Measurements from ENCODE around the gene TMEM184B.

Gene TMEM184B

DNA sequence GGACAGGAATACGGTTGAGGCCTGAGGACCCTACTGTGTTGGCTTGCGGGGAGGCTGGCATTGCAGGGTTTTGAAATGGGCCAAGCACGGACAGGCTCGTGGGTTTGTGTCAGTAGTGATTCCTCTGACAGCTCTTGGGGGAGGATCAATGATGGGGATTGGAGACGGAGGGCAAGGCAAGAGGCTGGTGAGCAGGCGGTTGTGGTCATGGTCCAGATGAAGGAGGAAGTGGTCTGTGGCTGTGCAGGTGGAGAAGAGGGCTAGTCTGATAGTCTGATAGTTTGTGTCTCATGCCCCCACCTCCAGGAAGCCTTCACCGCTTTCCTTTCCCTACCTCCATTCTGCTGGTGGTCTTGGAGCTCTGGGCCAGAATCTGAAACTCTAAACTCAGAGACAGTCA lies 68.0 kb downstream of the TMEM184B start:
- DNase-seq: no peak
- TF ChIP-seq, protein P1, sequence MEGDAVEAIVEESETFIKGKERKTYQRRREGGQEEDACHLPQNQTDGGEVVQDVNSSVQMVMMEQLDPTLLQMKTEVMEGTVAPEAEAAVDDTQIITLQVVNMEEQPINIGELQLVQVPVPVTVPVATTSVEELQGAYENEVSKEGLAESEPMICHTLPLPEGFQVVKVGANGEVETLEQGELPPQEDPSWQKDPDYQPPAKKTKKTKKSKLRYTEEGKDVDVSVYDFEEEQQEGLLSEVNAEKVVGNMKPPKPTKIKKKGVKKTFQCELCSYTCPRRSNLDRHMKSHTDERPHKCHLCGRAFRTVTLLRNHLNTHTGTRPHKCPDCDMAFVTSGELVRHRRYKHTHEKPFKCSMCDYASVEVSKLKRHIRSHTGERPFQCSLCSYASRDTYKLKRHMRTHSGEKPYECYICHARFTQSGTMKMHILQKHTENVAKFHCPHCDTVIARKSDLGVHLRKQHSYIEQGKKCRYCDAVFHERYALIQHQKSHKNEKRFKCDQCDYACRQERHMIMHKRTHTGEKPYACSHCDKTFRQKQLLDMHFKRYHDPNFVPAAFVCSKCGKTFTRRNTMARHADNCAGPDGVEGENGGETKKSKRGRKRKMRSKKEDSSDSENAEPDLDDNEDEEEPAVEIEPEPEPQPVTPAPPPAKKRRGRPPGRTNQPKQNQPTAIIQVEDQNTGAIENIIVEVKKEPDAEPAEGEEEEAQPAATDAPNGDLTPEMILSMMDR (IDR thresholded peaks at IDR 0.05; ENCODE audit: low read depth, low read length): no peak
- H3K9me3 ChIP-seq (ENCODE audit: severe bottlenecking): no peaks in the 10 kb centered on the region
- no peak overlapping the region for H3K4me3 ChIP-seq (ENCODE audit: low read depth, low read length)
- H3K36me3 ChIP-seq: no peaks in the 10 kb centered on the region
- no peaks in the 10 kb centered on the region for H3K27me3 ChIP-seq (ENCODE audit: insufficient read depth, low read depth, severe bottlenecking)
- no peak overlapping the region for H3K27ac ChIP-seq

DNA sequence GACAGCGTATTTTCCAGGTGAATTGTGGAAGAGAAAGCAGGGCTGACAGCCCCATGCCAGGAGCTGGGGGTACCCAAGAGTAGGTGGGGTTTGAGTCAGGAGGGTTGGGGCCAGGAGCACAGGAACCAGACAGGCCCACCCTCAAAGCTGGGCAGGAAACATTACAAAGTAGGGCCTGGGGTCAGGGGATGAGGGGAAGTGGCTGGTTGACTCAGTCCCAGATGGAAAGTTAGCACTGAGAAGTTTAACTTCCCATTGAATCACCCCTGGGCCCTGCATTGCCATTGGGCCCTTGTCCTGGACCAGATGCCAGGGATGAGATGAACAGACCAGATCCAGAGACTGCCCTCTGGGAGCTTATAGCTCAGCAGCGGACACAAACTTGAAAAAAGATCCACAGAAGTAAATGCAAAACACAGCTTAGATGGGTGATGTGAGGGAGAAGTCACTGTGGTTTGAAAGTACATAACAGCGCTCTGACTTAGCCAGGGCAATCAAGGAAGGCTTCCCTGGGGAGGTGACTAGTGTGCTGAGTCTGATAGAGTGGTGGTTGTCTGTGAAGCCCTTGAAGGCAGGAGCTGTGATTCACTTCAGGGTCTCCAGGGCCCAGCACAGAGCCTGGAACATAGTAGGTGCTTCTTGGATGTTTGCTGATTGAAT lies 68.8 kb downstream of the TMEM184B start:
- Histone ChIP-seq H3K27me3 (ENCODE audit: insufficient read depth, low read depth, severe bottlenecking) (no peaks in the 10 kb centered on the region), H3K36me3 (no peaks in the 10 kb centered on the region), H3K4me3 (ENCODE audit: low read depth, low read length) (no peak overlapping the region), H3K27ac (no peak overlapping the region), H3K9me3 (ENCODE audit: severe bottlenecking) (no peaks in the 10 kb centered on the region)
- TF ChIP-seq, protein P1 (IDR thresholded peaks at IDR 0.05; ENCODE audit: low read depth, low read length): no peak
- no peak for DNase-seq

DNA sequence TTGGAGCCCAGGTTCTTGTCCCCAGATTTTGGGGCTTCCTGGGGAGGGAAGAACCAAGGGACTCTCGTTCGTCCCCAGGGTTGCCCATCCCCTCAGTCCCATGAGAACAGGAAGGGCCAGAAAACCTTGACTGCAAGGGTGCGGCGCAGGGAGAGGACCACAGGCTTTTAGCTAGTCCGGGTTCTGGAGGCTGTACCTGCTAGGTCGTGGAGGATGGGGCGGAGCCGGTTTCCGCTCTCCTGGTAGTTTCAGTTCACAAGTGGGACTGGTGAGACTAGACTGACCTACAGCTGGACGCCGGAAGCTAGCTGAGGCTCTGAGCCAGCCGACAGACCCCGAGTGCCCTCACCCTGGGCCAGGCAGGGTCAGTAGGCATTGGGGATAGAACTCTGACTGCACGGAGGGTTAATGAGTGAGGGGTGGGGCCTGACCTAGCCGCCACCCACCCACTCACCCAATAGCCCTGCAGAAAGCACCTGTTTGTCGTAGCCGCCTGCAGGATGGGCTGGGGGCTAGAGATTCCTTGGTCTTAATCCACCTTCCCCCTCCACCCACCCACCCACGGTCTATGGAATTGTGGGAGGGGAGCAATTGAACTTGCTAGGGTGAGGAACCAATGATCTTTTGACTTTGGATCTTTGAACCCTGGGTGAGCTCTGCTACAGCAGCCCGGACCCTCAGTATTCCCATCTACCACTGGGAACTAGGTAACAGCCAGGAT lies 69.6 kb downstream of the TMEM184B start:
- TF ChIP-seq, protein P1 (IDR thresholded peaks at IDR 0.05; ENCODE audit: low read depth, low read length): no peak
- Histone ChIP-seq H3K36me3 (no peaks in the 10 kb centered on the region), H3K4me3 (ENCODE audit: low read depth, low read length) (peak overlapping the region; percentile 84), H3K27me3 (ENCODE audit: insufficient read depth, low read depth, severe bottlenecking) (no peaks in the 10 kb centered on the region), H3K9me3 (ENCODE audit: severe bottlenecking) (no peaks in the 10 kb centered on the region), H3K27ac (no peak overlapping the region; the same call in 1 of the 2 replicates)
- peak; percentile 29 for DNase-seq

DNA sequence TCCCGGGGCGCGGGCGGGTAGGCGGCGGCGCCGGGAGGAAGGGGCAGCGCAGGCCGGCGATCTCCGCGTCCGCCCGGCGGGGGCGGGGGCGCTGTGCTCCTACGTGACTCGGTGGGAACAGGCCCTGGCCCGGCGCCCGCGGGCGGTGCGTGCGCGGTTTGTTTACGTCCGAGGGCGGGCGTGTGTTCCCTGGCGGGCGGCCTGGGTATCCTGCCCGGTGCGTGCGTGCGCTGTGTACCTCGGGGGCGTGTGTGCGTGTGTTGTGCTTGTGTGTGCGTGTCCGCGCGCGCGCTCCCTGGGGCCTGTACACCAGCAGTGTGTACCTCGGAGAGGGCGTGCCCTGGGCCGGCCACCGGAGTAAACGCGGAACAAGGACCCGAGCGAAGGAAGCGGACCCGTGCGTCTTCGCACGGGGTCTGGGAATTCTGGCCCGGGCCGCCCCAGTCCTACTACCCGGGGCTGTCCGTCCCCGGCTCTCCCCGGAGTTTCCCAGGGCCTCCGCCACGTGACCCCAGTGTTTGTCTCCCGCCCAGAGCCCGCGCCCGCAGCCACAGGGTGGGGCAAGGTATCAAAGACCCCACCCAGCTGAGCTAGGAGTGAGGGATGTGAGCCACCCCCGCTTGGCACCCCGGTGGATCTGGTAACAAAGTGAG lies 70.2 kb downstream of the TMEM184B start:
- no peak overlapping the region; the same call in 1 of the 2 replicates for H3K27ac ChIP-seq
- TF ChIP-seq, protein P1 (IDR thresholded peaks at IDR 0.05; ENCODE audit: low read depth, low read length): no peak
- DNase-seq: peak; percentile 49
- no peaks in the 10 kb centered on the region for H3K9me3 ChIP-seq (ENCODE audit: severe bottlenecking)
- peak overlapping the region; percentile 84 for H3K4me3 ChIP-seq (ENCODE audit: low read depth, low read length)
- no peaks in the 10 kb centered on the region for H3K27me3 ChIP-seq (ENCODE audit: insufficient read depth, low read depth, severe bottlenecking)
- H3K36me3 ChIP-seq: no peaks in the 10 kb centered on the region

DNA sequence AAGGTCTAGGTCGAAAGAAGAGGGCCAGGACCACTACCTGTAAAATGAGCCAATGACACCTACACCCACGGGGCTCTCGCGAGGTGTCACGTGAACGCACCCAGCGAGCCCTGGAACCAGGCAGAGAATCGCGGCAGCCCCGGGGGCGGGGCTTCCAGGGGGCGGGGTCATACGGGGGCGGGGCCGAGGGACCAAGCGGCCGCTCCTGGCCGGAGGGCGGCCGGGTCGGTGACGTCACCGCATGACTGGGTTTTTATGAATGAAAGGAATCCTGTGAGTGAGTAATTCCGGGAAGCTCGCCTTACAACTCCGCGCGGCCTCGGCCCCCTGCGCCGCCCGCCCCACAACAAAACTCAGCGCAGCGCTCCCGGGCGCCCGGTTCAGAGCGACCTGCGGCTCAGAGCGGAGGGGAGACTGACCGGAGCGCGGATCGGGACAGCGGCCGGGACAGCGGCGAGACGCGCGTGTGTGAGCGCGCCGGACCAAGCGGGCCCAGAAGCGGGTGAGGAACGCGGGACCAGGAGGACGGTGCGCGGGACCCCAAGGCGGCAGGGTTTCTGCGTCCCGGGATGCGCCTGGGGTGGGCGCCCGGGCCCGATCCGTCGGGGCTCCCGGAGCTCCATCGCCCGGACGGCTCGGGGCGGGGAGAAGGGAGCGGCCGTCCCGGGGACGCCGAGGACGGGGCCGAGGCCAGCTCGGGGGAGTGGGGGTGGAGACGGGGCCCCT lies 70.9 kb downstream of the TMEM184B start, which contains the start of gene MAFF:
TSS of gene MAFF (plus strand) at position 284 of the 726 bp plus-strand sequence. CDS start 11,860 bp downstream, outside the sequence.
- H3K36me3 ChIP-seq: no peaks in the 10 kb centered on the region
- peak within 1 kb of the TSS; percentile 84 for H3K4me3 ChIP-seq (ENCODE audit: low read depth, low read length)
- H3K9me3 ChIP-seq (ENCODE audit: severe bottlenecking): no peaks in the 10 kb centered on the region
- H3K27ac ChIP-seq: peak within 1 kb of the TSS; percentile 38
- TF ChIP-seq, protein P1 (IDR thresholded peaks at IDR 0.05; ENCODE audit: low read depth, low read length): no peak
- DNase-seq: peak; percentile 94
- H3K27me3 ChIP-seq (ENCODE audit: insufficient read depth, low read depth, severe bottlenecking): no peaks in the 10 kb centered on the region

All from WERI-Rb-1 (cell line).